ENCODE data around the gene GLIS2.

DNA sequence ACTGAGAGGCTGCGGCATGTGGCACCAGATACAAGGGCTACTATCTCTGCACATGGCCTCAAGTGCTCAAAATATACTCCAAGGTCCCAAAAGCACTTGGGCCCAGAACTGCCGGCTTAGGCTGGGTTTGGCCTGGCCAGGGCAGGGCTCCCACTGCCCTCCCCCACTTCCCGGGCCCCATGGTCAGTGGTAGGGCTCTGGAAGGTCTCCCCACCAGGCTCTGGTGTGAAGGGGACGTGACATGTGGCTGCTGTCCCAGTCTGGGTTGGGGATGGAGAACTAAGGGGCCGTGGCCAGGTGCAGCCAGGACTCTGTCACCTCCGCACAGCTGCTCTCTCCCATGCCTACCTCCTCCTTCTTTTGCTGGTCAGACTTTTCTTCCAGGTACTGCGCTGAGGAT, 41.0 kb downstream of the GLIS2 start:
- TF ChIP-seq USF1 (CRISPR knock-in tag; IDR thresholded peaks at IDR 0.05) (no peak), CTCF (IDR thresholded peaks at IDR 0.05) (no peak), PRDM15 (CRISPR knock-in tag; IDR thresholded peaks at IDR 0.05) (no peak), ZNF232 (CRISPR knock-in tag; IDR thresholded peaks at IDR 0.05) (no peak), MAX (CRISPR knock-in tag; IDR thresholded peaks at IDR 0.05) (no peak), CREB1 (CRISPR knock-in tag; IDR thresholded peaks at IDR 0.05) (no peak), ZNF281 (CRISPR knock-in tag; IDR thresholded peaks at IDR 0.05) (no peak), KAT7 (CRISPR knock-in tag; IDR thresholded peaks at IDR 0.05; ENCODE audit: borderline replicate concordance) (no peak), ZNF263 (CRISPR knock-in tag; IDR thresholded peaks at IDR 0.05; ENCODE audit: low read depth) (no peak), ZNF532 (CRISPR knock-in tag; IDR thresholded peaks at IDR 0.05; ENCODE audit: borderline replicate concordance) (no peak), SMAD4 (CRISPR knock-in tag; IDR thresholded peaks at IDR 0.05) (no peak), SP1 (CRISPR knock-in tag; conservative IDR thresholded peaks at IDR 0.05) (no peak)
- TF ChIP-seq, protein P1, sequence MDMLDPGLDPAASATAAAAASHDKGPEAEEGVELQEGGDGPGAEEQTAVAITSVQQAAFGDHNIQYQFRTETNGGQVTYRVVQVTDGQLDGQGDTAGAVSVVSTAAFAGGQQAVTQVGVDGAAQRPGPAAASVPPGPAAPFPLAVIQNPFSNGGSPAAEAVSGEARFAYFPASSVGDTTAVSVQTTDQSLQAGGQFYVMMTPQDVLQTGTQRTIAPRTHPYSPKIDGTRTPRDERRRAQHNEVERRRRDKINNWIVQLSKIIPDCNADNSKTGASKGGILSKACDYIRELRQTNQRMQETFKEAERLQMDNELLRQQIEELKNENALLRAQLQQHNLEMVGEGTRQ (CRISPR knock-in tag; IDR thresholded peaks at IDR 0.05), result no peak
- TF ChIP-seq, protein P2, sequence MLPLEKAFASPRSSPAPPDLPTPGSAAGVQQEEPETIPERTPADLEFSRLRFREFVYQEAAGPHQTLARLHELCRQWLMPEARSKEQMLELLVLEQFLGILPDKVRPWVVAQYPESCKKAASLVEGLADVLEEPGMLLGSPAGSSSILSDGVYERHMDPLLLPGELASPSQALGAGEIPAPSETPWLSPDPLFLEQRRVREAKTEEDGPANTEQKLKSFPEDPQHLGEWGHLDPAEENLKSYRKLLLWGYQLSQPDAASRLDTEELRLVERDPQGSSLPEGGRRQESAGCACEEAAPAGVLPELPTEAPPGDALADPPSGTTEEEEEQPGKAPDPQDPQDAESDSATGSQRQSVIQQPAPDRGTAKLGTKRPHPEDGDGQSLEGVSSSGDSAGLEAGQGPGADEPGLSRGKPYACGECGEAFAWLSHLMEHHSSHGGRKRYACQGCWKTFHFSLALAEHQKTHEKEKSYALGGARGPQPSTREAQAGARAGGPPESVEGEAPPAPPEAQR (CRISPR knock-in tag; IDR thresholded peaks at IDR 0.05), result no peak
